NCI-H1417 (cell line): ENCODE results near the gene STAG1.
"Not testable (repeated sequence)": the region's sequence is repeated elsewhere in the genome, so short reads cannot be mapped to it uniquely, and the experiment has no call there.

Source experiments
- DNase-seq, 3 experiments: peaks; one replicate each; lab custom pipeline; 2025; lab: John Stamatoyannopoulos, UW

STAG1 gene

GRCh38 chr3:136586580-136586979, 165.6 kb downstream of the STAG1 start:
- no peak for DNase-seq

- no peak for DNase-seq
Observed at GRCh38 chr3:136584728-136585127, 167.4 kb downstream of the STAG1 start.

DNA sequence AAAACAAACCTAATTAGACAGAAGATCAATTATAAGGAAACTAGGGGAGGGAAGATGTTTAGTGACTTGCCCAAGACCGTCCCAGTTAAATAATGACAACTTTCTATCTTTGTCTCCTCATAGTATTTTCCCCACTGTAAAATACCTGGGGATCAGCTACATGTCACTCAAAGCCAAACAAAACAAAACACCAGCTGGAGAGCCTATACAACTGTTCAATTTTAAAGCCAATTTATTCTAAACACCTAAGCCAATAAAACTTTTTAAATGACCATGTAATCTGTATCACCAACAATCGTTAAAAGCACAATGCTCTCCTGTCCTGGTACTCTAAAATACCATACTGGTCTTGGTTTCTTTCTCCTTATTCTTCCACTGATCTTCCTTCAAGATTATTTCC, 168.4 kb downstream of the STAG1 start:
- no peak for DNase-seq

GRCh38 chr3:136577791-136578190, 174.4 kb downstream of the STAG1 start:
- no peak for DNase-seq

DNA sequence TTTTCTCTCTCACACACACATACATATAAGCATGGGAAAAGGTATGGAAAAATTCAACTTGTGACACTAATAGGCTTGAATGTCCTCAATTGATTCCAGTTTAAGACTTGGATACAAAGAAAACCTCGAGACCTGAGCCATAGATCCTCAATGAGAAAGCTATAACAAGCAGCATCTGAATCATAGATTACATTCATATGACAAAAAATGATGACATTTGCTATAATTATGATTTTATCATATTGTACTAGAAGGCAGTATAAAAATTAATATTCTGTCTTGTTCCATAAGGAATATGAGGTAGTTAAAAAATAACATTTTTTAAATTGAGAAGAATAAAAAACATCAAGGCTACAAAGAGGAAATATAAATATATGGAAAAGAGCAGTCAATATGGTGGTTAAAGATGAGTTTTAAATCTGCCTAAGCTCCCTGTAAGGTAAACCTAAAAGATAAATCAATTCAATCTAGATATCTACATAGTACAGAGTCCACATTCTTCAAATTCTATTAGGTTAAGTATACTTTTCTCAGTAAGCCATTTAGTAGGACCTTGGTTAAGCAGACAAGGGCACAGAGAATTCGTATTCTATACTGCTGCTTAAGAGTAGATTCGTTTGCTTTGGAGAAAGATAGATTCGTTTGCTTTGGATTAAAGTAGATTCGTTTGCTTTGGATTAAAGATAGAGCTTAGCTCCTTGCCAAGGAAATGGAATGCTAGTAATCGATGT, 175.7 kb downstream of the STAG1 start:
- DNase-seq, result no peak

DNA sequence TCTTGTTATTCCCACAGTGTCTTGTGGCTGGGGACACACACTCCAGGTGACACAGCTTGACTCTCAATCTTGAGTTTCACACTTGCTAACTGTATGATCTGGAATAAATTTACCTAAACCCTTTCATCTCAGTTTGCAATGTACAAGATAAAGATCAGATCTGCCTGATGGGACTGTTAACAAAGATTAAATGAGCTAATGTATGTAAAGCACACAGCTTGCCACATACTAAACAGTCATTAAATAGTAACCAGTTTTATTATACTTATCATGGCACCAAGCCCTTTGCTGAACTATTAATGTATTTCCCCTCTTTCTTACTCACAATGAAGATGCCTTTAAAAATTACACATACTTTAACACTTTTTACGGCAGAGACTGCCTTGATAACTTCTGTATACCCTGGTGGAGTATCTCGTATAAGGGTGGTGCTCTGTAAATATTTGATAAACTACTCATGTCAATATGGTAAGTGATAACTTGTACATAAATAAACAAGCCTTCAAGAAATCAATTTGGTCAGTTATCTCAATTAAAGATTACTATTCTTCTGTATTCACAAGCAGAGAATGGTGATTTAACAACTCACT, 184.5 kb downstream of the STAG1 start:
- no peak for DNase-seq

DNA sequence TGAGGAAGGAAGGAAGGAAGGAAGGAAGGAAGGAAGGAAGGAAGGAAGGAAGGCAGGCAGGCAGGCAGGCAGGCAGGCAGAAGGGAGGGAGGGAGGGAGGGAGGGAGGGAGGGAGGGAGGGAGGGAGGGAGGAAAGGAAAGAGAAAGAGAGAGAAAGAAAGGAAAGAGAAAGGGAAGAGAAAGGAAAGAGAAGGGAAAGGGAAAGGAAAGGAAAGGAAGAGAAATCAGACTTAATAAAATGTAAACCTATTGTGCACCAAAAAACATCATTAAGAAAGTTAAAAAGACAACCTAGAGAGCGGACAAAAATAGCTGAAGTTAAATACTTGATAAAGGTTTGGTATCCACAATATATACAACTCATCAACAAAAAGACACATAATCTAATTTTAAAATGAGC, 187.2 kb downstream of the STAG1 start:
- not testable (repeated sequence) for DNase-seq

DNA sequence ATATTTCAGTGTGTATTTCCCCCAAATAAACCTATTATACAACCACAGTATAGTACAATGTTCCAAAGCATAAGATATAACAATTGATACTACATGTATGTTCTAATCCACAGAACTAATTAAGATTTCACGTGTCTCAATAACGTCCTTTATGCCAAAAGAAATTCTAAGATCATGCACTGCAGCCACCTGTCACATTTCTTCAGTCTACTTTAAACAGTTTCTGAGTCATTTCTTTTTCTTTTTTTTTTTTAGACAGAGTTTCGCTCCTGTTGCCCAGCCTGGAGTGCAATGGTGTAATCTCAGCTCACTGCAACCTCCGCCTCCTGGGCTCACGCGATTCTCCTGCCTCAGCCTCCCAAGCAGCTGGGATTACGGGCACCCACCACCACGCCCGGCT, 190.2 kb downstream of the STAG1 start:
- DNase-seq, result no peak

DNA sequence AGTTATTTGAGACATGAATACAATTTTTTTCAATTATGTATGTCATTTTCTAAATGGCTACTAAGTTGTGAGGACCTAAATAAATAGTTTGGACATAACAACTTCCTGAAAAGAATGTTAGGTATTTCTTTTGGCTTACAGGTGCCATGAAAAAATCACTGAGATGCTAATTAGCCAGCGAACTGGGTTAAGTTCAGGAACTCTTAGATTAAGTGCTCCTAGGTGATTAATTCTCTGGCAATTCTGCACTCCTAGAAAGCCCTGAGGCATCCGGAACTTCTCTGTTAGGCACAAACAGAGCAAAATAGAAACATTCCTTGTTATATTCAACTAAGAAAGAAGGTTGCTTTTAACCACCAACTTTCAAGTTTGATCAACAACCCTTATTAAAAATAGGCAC, 192.3 kb downstream of the STAG1 start:
- DNase-seq, result no peak

DNA sequence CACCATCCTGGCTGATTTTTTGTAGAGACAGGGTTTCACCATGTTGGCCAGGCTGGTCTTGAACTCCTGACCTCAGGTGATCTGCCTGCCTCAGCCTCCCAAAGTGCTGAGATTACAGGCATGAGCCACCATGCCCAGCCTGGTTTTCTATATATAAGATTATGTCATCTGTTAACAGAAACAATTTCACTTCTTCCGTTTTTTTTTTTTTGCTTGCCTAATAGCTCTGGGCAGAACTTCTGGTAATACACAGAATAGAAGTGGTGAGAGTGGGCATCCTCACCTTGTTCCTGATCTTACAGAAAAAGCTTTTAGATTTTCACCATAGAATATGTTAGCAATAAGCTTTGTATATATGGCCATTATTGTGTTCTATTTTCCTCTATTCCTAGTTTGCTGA, 202.7 kb downstream of the STAG1 start:
- not testable (repeated sequence) for DNase-seq

DNA sequence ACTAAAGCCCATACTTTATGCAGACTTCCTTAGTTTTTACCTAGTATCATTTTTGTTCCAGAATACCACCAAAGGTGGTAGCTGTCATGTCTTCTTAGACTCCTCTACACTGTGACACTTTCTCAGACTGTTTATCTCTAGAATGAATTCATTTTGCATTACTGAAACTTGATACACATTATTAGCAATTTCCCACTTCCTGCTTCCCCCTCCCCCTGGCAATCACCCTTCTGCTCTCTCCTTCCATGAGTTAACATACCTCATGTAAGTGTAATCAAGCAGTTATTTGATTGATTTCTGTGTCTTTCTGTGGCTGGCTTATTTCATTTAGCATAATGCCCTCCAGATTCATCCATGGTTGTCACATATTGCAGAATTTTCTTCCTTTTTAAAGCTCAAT, 204.9 kb downstream of the STAG1 start:
- peak in 2 of 3 experiments; percentile 26 to 50 for DNase-seq

- no peak for DNase-seq
Observed at GRCh38 chr3:136546720-136547119, 205.5 kb downstream of the STAG1 start.

DNA sequence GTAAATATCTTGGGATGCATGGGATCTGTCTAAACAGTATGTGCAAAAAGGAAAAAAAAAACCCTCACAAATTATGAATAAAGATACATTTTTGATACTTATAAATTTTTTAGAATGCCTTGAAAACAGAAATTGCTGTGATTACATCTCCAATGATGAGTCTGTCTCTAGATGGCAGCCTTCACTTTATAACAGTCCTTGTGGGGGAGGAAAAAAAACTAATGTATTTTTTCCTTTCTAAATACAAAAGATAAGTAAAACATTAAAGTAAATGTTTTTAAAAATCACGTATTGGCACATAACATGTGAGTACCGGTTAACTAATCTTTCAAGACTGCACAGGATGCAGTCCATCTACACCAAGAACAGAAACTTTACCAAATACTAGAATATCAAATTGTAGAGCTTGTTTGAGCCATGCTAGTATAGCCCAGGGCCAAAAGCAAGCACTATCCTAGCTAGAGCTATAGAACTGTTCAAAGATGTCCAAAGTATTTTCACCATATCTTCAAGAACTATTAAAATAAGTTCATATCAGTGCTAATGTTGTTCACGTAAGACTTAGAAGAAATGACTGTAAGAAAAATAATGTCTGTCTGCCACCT, 206.4 kb downstream of the STAG1 start:
- DNase-seq, result peak in 1 of 3 experiments; percentile 12

GRCh38 chr3:136544532-136544931, 207.6 kb downstream of the STAG1 start:
- DNase-seq, result no peak

GRCh38 chr3:136543385-136543784, 208.8 kb downstream of the STAG1 start:
- DNase-seq, result no peak

DNA sequence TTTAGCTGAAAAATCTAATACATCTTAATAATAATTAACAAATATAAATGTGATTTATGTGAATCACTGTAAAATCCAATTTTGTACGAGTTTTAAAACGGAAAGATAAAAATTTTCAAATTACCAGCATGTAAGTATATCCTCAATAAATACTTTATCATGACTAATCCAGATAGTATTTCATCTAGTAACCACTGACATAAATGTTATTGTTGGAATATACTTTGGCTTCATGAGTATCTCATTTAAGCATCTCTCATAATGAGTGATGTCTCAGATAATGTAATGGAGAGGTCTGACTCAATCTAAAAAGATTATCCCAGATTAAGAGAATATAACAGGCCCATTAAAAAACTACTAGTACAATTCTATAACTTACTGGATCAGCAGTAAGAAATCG, 216.3 kb downstream of the STAG1 start:
- DNase-seq, result no peak

DNA sequence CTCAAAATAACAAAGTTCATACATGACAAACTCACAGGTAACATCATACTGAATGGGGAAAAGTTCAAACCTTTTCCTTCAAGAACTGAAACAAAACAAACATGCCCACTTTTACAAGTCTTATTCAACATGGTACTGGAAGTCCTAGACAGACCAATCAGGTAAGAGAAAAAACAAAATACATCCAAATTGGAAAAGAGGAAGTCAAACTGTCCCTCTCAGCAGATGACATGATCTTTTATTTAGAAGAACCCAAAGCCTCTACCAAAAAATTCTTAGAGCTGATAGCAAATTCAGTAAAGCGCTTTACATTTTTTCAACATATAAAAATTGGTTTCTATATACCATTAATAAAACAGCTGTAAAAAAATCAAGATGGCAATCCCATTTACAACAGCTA, 219.4 kb downstream of the STAG1 start:
- no peak for DNase-seq

DNA sequence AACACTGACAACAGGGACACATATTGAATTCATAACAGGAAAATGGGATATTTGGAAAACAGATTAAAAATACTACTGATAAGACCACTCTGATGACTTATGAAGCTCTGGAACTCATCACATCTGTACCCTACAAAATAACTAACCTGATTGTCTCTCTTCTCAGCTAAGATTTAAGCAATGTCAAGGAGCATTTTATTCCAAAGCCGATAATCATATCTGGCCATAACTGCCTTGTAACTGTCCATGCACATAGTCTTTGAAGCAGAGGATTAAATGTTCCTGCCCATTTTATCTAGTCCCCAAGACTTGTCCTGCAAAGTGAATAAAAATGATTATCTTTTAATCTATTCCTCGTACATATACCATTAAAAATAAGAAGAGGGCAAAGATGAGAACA, 234.1 kb downstream of the STAG1 start:
- no peak for DNase-seq

- no peak for DNase-seq
Observed at GRCh38 chr3:136516656-136517055, 235.5 kb downstream of the STAG1 start.

DNA sequence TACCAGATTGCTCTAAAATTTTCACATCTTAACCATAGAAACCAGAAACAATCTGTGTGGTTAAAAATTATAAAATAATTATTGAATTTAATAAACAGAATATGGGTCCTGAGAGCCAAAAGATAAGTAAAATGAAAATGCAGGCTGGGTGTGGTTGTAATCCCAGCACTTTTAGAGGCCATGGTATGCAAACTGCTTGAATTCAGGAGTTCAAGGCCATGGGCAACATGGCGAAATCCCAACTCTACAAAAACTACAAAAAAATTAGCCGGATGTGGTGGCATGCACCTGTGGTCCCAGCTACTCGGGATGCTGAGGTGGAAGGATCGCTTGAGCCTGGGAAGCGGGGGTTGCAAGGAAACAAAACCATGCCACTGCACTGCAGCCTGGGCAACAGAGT, 236.1 kb downstream of the STAG1 start:
- DNase-seq, result no peak

- DNase-seq, result not testable (repeated sequence)
Observed at GRCh38 chr3:136514533-136514932, 237.6 kb downstream of the STAG1 start.

GRCh38 chr3:136513367-136513766, 238.8 kb downstream of the STAG1 start:
- DNase-seq, result no peak

DNA sequence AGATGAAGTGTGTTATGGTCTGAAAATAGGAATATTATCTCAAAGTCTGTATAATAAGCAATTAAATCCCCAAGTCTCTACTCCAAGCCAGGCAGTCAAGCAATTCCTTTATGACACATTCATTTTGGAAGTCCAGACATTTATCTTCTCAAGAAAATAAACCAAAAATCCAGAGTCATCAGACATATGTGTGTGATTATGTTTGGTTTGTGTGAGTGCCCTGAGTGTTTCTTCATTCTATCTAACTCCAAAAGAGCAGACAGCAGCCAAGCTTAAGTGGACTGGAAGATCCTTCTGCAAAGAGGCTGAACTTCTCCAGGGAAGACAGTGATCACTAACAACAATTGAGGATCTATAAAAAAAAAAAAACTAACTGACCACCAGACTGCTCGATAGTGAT, 239.8 kb downstream of the STAG1 start:
- no peak for DNase-seq

DNA sequence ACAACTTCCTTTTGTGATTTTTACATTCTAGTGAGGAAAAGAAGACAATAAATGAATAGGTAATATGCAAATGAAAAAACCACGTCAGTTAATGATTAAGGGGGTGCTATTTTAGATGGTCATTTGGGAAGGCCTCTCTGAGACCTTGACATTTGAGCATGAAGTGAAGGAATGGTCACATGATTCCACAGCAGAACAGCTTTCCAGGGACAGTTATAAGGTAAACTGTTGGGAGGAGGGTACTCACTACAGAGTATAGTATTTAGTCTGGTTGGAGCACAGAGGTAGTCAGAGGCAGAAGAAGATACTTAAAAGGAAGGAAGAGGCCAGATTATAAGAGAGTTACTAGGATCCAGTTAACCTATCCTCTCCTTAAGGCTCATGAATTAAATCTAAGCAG, 246.5 kb downstream of the STAG1 start:
- no peak for DNase-seq
